ENCODE measurements around the gene PSMA5. TPM values are rescaled to one million over a fixed set of nuclear protein-coding genes. Genes with fewer than 3 reads are reported as not detected.
"Not testable (repeated sequence)": the region's sequence is repeated elsewhere in the genome, so short reads cannot be mapped to it uniquely, and the experiment has no call there.

Gene PSMA5
- total and polyA plus RNA-seq, 9 donors: 19.4 to 52.0 (median 38.1) TPM

DNA sequence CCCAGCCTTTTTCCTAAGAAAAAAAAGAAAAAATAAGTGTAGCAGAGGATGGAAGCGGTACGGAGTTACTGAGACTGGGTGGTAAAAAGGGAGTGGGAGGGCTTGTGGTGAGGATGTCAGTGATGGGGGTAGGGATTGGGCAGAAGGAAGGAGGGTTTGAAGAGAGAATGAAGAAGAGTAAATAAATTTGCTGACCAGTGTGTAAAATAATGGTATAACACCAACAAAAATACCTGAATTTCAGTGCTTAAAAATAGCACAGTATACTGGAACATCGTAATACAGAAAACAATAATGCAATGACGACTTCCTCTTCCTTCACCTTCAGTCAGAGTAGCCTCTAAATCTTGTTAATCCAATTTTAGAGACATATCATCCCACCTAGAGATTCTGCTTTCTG is 21.3 kb upstream of the PSMA5 start:
- 41 to 59% (median 54%) methylated on average over 4 of the region's 4 CpGs for WGBS, 3 donors
- no peaks in the 10 kb centered on the region for H3K9me3 ChIP-seq
- no peak overlapping the region for H3K27ac ChIP-seq
- intact Hi-C loops (cut with DNase I): no loop called here
- TF ChIP-seq, protein P1, sequence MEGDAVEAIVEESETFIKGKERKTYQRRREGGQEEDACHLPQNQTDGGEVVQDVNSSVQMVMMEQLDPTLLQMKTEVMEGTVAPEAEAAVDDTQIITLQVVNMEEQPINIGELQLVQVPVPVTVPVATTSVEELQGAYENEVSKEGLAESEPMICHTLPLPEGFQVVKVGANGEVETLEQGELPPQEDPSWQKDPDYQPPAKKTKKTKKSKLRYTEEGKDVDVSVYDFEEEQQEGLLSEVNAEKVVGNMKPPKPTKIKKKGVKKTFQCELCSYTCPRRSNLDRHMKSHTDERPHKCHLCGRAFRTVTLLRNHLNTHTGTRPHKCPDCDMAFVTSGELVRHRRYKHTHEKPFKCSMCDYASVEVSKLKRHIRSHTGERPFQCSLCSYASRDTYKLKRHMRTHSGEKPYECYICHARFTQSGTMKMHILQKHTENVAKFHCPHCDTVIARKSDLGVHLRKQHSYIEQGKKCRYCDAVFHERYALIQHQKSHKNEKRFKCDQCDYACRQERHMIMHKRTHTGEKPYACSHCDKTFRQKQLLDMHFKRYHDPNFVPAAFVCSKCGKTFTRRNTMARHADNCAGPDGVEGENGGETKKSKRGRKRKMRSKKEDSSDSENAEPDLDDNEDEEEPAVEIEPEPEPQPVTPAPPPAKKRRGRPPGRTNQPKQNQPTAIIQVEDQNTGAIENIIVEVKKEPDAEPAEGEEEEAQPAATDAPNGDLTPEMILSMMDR (IDR thresholded peaks at IDR 0.05): no peak
- TF ChIP-seq EP300 (IDR thresholded peaks at IDR 0.05): no peak
- no peak for TF ChIP-seq POLR2A (IDR thresholded peaks at IDR 0.05)
- H3K4me3 ChIP-seq: no peak overlapping the region
- H3K4me1 ChIP-seq (ENCODE audit: insufficient read depth): no peaks in the 10 kb centered on the region
- DNase-seq: no peak
- H3K27me3 ChIP-seq: no peaks in the 10 kb centered on the region
- no peaks in the 10 kb centered on the region for H3K36me3 ChIP-seq

DNA sequence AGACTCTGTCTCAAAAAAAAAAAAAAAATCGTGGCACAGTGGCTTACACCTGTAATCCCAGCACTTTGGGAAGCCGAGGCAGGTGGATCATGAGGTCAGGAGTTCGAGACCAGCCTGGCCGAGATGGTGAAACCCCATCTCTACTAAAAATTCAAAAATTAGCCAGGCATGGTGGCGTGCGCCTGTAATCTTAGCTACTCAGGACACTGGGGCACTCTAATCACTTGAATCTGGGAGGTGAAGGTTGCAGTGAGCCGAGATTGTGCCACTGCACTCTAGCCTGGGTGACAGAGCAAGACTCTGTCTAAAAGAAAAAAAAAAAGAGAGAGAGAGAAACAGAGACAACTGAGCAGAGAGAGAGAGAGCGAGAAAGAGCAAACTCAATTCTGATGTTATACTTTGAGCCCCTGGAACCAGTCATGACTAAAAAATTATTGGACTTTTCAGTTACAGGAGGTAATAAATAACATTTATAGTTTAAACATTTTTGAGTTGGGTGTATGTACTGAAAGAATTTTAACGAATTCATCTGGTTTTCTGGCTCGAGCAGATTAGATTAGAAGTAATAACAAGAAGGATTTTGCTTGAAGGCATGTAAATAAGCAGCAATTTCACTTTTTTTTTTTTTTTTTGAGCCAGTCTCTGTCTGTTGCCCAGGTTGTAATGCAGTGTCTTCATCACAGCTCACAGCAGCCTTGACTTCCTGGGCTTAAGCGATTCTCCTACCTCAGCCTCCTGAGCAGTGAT is 19.9 kb upstream of the PSMA5 start:
- DNase-seq; H3K36me3 ChIP-seq; intact Hi-C loops (cut with DNase I); H3K4me3 ChIP-seq; H3K4me1 ChIP-seq (ENCODE audit: insufficient read depth); H3K27ac ChIP-seq; H3K27me3 ChIP-seq; H3K9me3 ChIP-seq: not testable (repeated sequence)
- WGBS, 3 donors: 31 to 48% (median 33%) methylated on average over 11 of the region's 11 CpGs

DNA sequence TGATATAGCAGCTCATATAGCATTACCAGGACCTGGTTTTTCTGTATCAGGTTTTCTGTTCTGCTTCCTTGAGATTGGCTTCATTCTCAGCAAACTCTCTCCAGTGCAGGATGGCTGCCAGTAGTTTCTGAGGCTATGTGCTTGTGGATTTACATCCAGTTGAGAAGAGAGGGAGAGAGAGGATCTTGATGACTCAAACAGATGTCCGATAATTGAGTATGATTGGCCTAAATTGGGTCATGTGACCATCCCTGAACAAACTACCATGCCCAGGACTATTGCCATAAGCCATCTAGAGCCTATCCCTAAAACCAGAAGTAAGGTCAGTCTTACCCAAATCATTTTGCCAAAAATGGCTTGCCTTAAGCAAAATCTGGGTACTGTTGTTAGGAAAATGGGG is 18.1 kb upstream of the PSMA5 start:
- intact Hi-C loops (cut with DNase I): no loop called here
- no peaks in the 10 kb centered on the region for H3K36me3 ChIP-seq
- WGBS, 3 donors: 93 to 96% (median 95%) methylated on average over 1 of the region's 1 CpG
- no peaks in the 10 kb centered on the region for H3K9me3 ChIP-seq
- no peaks in the 10 kb centered on the region for H3K4me1 ChIP-seq (ENCODE audit: insufficient read depth)
- DNase-seq: no peak
- H3K4me3 ChIP-seq: no peak overlapping the region
- H3K27ac ChIP-seq: no peak overlapping the region
- H3K27me3 ChIP-seq: no peaks in the 10 kb centered on the region
- TF ChIP-seq, protein P1 (IDR thresholded peaks at IDR 0.05): no peak
- TF ChIP-seq POLR2A (IDR thresholded peaks at IDR 0.05) (no peak), EP300 (IDR thresholded peaks at IDR 0.05) (no peak)

DNA sequence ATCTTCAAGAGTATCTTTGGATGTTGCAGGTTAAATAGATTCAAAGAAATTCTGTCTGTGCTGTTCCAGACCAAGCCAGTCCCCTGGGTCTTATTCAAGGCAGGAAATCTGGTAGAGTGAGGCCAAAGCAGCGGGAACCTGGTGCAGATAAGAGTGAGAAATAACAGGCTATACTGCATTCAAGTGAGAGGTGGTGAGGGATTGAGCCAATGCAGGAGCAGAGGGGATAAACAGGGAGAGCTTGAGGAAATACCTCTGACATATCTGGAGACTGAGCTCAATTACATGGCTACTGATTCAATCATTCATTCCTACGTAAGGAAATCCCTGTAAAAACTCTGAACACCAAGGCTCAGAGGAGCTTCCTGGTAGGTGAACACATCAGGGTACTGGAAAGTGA is 17.2 kb upstream of the PSMA5 start:
- no peaks in the 10 kb centered on the region for H3K36me3 ChIP-seq
- H3K27ac ChIP-seq: no peak overlapping the region
- no peaks in the 10 kb centered on the region for H3K9me3 ChIP-seq
- intact Hi-C loops (cut with DNase I): no loop called here
- no peaks in the 10 kb centered on the region for H3K27me3 ChIP-seq
- no peak overlapping the region for H3K4me3 ChIP-seq
- DNase-seq: no peak
- H3K4me1 ChIP-seq (ENCODE audit: insufficient read depth): no peaks in the 10 kb centered on the region
- WGBS, 3 donors: 61 to 75% (median 69%) methylated on average over 2 of the region's 2 CpGs
- TF ChIP-seq EP300 (IDR thresholded peaks at IDR 0.05) (no peak), POLR2A (IDR thresholded peaks at IDR 0.05) (no peak)
- TF ChIP-seq, protein P1 (IDR thresholded peaks at IDR 0.05): no peak

DNA sequence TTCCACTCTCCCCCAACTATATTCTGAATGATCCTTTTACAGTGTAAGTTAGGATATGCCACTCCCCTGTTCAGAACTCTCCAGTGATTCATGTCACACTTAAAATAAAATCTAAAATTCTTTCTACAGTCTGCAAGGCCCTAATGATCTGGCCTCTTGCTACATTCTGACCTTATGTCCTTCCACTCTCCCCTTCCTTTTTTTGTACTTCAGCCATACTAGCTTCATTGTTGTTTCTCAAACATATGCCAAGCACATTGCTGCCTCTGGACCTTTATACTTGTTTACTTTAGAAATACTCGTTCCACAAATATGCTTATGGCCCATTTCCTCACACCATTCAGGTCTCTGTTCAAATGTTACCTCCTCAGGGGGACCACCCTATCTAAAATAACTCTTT is 14.8 kb upstream of the PSMA5 start:
- Histone ChIP-seq H3K4me3 (no peak overlapping the region), H3K4me1 (ENCODE audit: insufficient read depth) (no peaks in the 10 kb centered on the region), H3K27ac (no peak overlapping the region), H3K36me3 (no peaks in the 10 kb centered on the region), H3K9me3 (no peaks in the 10 kb centered on the region), H3K27me3 (no peaks in the 10 kb centered on the region)
- TF ChIP-seq POLR2A (IDR thresholded peaks at IDR 0.05): no peak
- TF ChIP-seq, protein P1 (IDR thresholded peaks at IDR 0.05): no peak
- no peak for TF ChIP-seq EP300 (IDR thresholded peaks at IDR 0.05)
- no peak for DNase-seq
- intact Hi-C loops (cut with DNase I): no loop called here
- WGBS, 3 donors: 13 to 21% (median 13%) methylated on average over 1 of the region's 1 CpG
